HG03575 (cell line): ENCODE results near the gene B3GALT6.
"Not testable (repeated sequence)": the region's sequence is repeated elsewhere in the genome, so short reads cannot be mapped to it uniquely, and the experiment has no call there.

Source experiments
- ATAC-seq: cut with Tn5 transposase; IDR thresholded peaks from one replicate; pipeline ENCODE4 v1.9.1; 2021; ENCODE audit not compliant: unreplicated experiment, insufficient number of reproducible peaks, low FRiP score; ENCODE audit errors: extremely low read depth

B3GALT6 gene

GRCh38 chr1:1232208-1232795 is at the start of gene B3GALT6:
Gene B3GALT6 (plus strand): TSS chr1:1232237. CDS start chr1:1232279, 42 bp downstream.
- ATAC-seq = no peak

- ATAC-seq = no peak
Observed at GRCh38 chr1:1182491-1183220, 49.4 kb upstream of the B3GALT6 start.

GRCh38 chr1:1183221-1183747 is 48.8 kb upstream of the B3GALT6 start:
- no peak for ATAC-seq

GRCh38 chr1:1183833-1184775 is 47.9 kb upstream of the B3GALT6 start:
- no peak for ATAC-seq

DNA sequence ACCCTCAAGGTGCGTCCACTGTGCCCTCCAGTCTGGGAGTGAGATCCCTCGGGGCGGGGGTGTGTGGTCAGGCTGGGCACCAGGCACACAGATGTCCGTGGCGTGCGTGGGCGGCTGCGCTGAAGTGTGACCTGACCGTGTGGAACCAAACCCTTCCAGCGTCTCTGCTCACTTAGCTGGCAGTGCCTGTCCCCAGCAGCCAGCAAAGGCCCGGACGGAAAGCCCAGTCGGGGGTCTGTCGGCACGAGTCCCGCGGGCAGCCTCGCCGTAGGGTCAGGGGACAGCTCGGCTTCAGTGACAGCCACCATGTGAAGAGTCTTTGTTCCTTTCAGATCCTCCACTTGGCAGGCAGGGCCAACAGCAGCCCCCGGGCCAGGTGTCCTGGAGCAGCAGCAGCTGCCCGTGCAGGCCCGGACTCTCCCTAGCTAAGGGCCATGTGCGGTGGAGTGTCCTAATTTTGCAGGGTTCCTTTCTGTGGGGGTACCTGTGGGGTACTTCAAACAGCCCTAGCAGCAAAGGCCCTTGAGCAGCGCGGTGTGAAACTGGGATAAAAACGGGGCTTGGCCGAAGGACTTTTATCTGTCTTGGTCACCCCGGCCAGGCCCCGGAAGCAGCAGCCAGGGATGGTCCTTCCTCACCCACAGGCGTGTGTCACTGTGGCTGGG is 46.8 kb upstream of the B3GALT6 start:
- no peak for ATAC-seq

- no peak for ATAC-seq
Observed at GRCh38 chr1:1187938-1188337, 44.1 kb upstream of the B3GALT6 start.

GRCh38 chr1:1189111-1189510 is 42.9 kb upstream of the B3GALT6 start:
- ATAC-seq = no peak

GRCh38 chr1:1191734-1192133 is 40.3 kb upstream of the B3GALT6 start:
- ATAC-seq = no peak

DNA sequence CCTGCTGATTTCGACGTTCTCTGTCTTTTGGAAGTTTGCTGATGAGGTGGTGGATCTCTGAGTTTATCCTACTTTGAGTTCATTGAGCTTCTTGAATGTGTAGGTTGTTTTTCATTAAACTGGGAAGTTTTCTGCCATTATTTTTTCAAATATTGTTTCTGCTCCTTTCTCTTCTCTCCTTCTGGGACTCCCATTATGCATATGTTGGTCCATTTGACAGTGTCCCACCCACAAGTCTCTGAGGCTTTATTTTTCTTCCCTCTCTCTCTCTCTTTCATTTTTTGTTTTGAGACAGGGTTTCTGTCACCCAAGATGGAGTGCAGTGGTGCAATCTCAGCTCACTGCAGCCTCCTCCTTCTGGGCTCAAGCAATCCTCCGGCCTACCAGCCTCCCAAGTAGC is 37.3 kb upstream of the B3GALT6 start:
- no peak for ATAC-seq

GRCh38 chr1:1195726-1196125 is 36.3 kb upstream of the B3GALT6 start:
- not testable (repeated sequence) for ATAC-seq

- no peak for ATAC-seq
Observed at GRCh38 chr1:1196431-1197187, 35.4 kb upstream of the B3GALT6 start.

DNA sequence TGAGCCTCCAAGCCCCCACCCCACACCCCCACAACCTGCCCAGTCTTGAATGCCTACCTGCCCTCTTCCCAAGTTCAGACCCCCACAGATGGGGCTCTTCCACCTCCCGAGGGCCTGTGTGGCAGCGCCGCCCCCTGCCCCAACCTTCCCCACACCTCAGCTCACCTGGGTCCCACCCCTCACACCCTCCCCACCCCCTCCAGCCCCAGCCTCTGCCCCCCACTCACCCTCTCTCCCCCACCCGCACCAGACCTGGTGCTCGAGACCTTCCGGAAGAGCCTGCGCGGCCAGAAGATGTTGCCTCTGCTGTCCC is 34.9 kb upstream of the B3GALT6 start:
- ATAC-seq = no peak

DNA sequence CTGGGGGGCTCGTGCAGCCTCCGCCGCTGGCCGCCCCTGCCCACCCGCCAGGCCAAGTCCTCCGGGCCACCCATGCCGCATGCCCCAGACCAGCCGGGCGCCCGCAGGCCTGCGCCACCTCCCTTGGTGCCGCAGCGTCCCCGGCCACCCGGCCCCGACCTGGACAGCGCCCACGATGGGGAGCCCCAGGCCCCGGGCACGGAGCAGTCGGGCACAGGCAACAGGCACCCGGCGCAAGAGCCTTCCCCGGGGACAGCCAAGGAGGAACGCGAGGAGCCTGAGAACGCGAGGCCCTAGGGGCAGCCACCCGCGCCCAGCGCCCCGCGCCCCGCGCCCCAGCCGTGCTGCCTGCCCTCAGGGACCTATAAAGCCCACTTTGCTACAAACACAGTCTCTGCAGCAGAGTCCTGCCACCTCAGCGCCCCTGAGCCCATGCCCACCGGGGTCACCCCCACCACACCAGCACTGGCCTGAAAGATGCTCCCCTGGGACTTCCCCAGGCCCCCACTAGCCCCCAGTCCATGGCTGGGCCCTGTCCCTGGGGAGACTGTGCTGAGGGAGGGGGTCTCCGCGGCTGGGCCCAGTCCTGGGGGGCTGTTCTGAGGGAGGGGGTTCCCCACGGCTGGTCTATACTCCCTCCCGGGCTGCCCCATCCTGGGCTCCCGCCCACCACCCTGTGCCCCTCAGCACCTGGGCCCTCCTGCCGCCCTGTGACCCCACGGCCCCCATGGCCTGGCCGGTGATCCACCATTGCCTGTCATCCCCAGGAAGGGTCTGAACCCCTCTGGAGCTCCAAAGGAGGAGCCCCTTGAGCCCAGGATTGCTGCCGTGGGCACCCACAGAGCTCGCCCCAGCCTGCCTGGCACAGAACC is 34.2 kb upstream of the B3GALT6 start:
- no peak for ATAC-seq

GRCh38 chr1:1198423-1199140 is 33.5 kb upstream of the B3GALT6 start:
- ATAC-seq = no peak

- no peak for ATAC-seq
Observed at GRCh38 chr1:1199141-1199960, 32.7 kb upstream of the B3GALT6 start.
